Panc1 (cell line): ENCODE data around the gene MTFMT. TPM values are rescaled to one million over a fixed set of nuclear protein-coding genes. Genes with fewer than 3 reads are reported as not detected.

Experiments used
- ATAC-seq: fragments of 200-7000 bp; cut with Tn5 transposase; 2 replicates; pipeline ENCODE4 v1.9.1; 2020; ENCODE audit warnings: mild to moderate bottlenecking, moderate library complexity
- BruUV-seq: library from RNA; stranded (reverse); fragments of 400-500 nt; replicated peaks from 2 replicates; lab custom pipeline; 2021; lab: Mats Ljungman, UMichigan
- CTCF ChIA-PET: fragments of 300-600 bp; sonication (Branson Sonifier 250); formaldehyde crosslinking; loops from one replicate; lab custom pipeline; 2022; ENCODE audit warnings: antibody characterized with exemption; lab: Charles Lee
- POLR2A ChIA-PET: fragments of 300-600 bp; sonication (Branson Sonifier 250); formaldehyde crosslinking; loops from one replicate; lab custom pipeline; 2022; ENCODE audit warnings: antibody characterized with exemption; lab: Charles Lee
- DNase-seq: peaks from one replicate; pipeline ENCODE4 v3.0.0-alpha.2; 2010; ENCODE audit warnings: low read depth, low spot score
- H3K27ac ChIP-seq: 2 replicates; pipeline ENCODE4 v1.5.1; 2011; ENCODE audit warnings: mild to moderate bottlenecking, low read length, inconsistent platforms
- H3K27me3 ChIP-seq: fragments of 200-500 bp; sonication (Bioruptor generic); 2 replicates; pipeline ENCODE4 v1.6.0; 2014; ENCODE audit warnings: low read length, inconsistent platforms; ENCODE audit not compliant: control insufficient read depth, insufficient read depth
- H3K36me3 ChIP-seq: fragments of 200-500 bp; sonication (Bioruptor generic); 2 replicates; pipeline ENCODE4 v1.5.1; 2014; ENCODE audit warnings: inconsistent platforms, mild to moderate bottlenecking, low read length, moderate library complexity; ENCODE audit not compliant: control insufficient read depth, insufficient read depth
- H3K4me1 ChIP-seq: 2 replicates; pipeline ENCODE4 v1.5.1; 2011; ENCODE audit warnings: inconsistent platforms, mild to moderate bottlenecking, low read length, moderate library complexity; ENCODE audit not compliant: control insufficient read depth, insufficient read depth
- H3K4me3 ChIP-seq, 2 experiments: 2 replicates each; pipeline ENCODE4 v1.5.1; 2011 to 2012; ENCODE audit warnings: low read depth in 2 of 2, low read length in 2 of 2, mild to moderate bottlenecking in 2 of 2, inconsistent platforms in 1 of 2, moderate library complexity in 1 of 2
- H3K9me3 ChIP-seq: fragments of 200-500 bp; sonication (Bioruptor generic); 2 replicates; pipeline ENCODE4 v1.5.1; 2014; ENCODE audit warnings: low read depth, mild to moderate bottlenecking, inconsistent platforms, low read length, moderate library complexity; ENCODE audit not compliant: control insufficient read depth, insufficient read depth
- CTCF ChIP-seq: fragments of 450-650 bp; IDR thresholded peaks from 2 replicates; pipeline ENCODE4 v1.5.1; 2017; ENCODE audit warnings: mild to moderate bottlenecking
- POLR2AphosphoS5 ChIP-seq: IDR thresholded peaks from 2 replicates; pipeline ENCODE4 v1.6.1; 2012; ENCODE audit warnings: mild to moderate bottlenecking, low read depth, low read length, moderate library complexity
- SIN3A ChIP-seq: IDR thresholded peaks from 2 replicates; pipeline ENCODE4 v1.6.1; 2012; ENCODE audit warnings: low read depth, mild to moderate bottlenecking, low read length, moderate library complexity, borderline replicate concordance; ENCODE audit not compliant: insufficient read depth
- TCF7L2 ChIP-seq: IDR thresholded peaks from 2 replicates; pipeline ENCODE4 v1.6.1; 2011; ENCODE audit warnings: mild to moderate bottlenecking, low read depth, low read length, inconsistent platforms
- in situ Hi-C: cut with HindIII; loops from 2 replicates; pipeline ENCODE4 v1.10.0; 2016; ENCODE audit warnings: low sequenced_read_pairs, low pct_unique_long_range_greater_than_20kb
- intact Hi-C: fragments of 100-400 bp; cut with micrococcal nuclease; formaldehyde crosslinking; loops from one replicate; pipeline ENCODE4 v1.10.0; 2022; ENCODE audit not compliant: unreplicated experiment
- total RNA-seq: library from RNA; stranded (reverse); gene quantifications from one replicate; pipeline ENCODE4 v1.2.1, GENCODE V29; 2021; ENCODE audit not compliant: unreplicated experiment
- TF ChIP-seq, protein P1 (sequence below), 2 experiments: IDR thresholded peaks; 2 replicates each; pipeline ENCODE4 v1.6.1; 2011 to 2012; ENCODE audit warnings: low read depth in 2 of 2, control low read depth in 1 of 2, low read length in 1 of 2, mild to moderate bottlenecking in 1 of 2, moderate library complexity in 1 of 2; ENCODE audit not compliant: insufficient read depth in 1 of 2

Gene MTFMT
- total RNA-seq, 1 experiment from 2014 or later = 19.4 TPM

DNA sequence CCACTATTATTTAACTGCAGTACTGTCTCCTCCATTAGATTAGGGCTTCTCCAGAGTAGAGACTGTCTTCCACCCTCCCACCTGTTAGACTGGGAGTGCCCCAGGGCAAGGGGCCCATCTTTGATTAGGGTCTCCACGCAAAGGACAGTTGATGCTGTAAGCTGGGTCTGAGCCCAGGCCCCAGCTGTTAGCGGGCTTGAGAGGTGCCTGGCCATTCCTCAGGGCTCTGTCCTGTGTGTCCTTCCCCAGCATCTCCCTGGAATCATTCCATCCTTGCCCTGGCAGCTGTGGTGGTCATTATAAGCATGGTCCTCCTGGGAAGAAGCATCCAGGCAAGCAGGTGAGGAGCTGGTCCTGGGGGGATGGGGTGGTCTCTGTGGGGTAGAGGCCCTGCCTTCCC lies 21.8 kb upstream of the MTFMT start:
- Histone ChIP-seq H3K4me1 (peaks cover 7% of the 10 kb centered on the region), H3K9me3 (no peaks in the 10 kb centered on the region), H3K36me3 (no peaks in the 10 kb centered on the region), H3K27ac (no peak overlapping the region), H3K27me3 (no peaks in the 10 kb centered on the region), H3K4me3 (no peak overlapping the region)
- in situ Hi-C loops = no loop called here
- POLR2A ChIA-PET = no interaction called here
- no TSS peak for BruUV-seq
- TF ChIP-seq, protein P1, sequence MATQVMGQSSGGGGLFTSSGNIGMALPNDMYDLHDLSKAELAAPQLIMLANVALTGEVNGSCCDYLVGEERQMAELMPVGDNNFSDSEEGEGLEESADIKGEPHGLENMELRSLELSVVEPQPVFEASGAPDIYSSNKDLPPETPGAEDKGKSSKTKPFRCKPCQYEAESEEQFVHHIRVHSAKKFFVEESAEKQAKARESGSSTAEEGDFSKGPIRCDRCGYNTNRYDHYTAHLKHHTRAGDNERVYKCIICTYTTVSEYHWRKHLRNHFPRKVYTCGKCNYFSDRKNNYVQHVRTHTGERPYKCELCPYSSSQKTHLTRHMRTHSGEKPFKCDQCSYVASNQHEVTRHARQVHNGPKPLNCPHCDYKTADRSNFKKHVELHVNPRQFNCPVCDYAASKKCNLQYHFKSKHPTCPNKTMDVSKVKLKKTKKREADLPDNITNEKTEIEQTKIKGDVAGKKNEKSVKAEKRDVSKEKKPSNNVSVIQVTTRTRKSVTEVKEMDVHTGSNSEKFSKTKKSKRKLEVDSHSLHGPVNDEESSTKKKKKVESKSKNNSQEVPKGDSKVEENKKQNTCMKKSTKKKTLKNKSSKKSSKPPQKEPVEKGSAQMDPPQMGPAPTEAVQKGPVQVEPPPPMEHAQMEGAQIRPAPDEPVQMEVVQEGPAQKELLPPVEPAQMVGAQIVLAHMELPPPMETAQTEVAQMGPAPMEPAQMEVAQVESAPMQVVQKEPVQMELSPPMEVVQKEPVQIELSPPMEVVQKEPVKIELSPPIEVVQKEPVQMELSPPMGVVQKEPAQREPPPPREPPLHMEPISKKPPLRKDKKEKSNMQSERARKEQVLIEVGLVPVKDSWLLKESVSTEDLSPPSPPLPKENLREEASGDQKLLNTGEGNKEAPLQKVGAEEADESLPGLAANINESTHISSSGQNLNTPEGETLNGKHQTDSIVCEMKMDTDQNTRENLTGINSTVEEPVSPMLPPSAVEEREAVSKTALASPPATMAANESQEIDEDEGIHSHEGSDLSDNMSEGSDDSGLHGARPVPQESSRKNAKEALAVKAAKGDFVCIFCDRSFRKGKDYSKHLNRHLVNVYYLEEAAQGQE (IDR thresholded peaks at IDR 0.05; ENCODE audit: insufficient read depth in 1 of 2, low read depth in 2 of 2, low read length in 1 of 2) = no peak
- TF ChIP-seq CTCF (no peak), POLR2AphosphoS5 (no peak), SIN3A (no peak), TCF7L2 (no peak)
- intact Hi-C loops = no loop called here
- DNase-seq (no peak), ATAC-seq (no peak)
- CTCF ChIA-PET = interaction anchor here (0.6 kb wide), 1 partner anchor 11 kb away, joined by 3 read pairs; no protein-coding TSS in a partner anchor

DNA sequence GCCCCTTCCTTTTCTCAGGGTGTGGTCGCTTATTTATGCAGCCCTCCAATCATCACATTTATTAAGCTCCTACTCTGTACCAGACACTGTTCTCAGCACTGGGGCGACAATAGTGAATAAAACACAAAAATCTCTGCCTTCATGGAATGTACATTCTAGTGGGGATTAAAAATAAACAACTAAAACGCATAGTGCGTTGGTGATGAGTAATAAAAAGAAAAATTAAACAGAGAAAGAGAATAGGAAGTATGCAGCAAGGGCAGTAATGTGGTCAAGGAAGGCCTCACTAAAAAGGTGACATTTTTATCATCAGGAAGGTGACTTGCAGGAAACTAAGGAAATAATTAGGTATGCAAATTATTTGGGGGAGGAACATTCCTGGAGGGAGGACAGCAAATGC lies 20.8 kb upstream of the MTFMT start:
- ATAC-seq = no peak
- Histone ChIP-seq H3K4me1 (peaks cover 7% of the 10 kb centered on the region), H3K9me3 (no peaks in the 10 kb centered on the region), H3K27ac (no peak overlapping the region), H3K4me3 (no peak overlapping the region), H3K27me3 (no peaks in the 10 kb centered on the region), H3K36me3 (no peaks in the 10 kb centered on the region)
- no TSS peak for BruUV-seq
- ChIA-PET CTCF (interaction anchor here (0.7 kb wide), 2 partner anchors 9 to 32 kb away, joined by 4 to 5 read pairs; no protein-coding TSS in a partner anchor), POLR2A (interaction anchor here (0.6 kb wide), 2 partner anchors 135 to 313 kb away, joined by 4 to 5 read pairs; partner anchors contain the start of gene CLPX)
- intact Hi-C loops = no loop called here
- in situ Hi-C loops = no loop called here
- TF ChIP-seq SIN3A = no peak
- TF ChIP-seq TCF7L2 = no peak
- no peak for TF ChIP-seq POLR2AphosphoS5
- TF ChIP-seq, protein P1 (IDR thresholded peaks at IDR 0.05; ENCODE audit: insufficient read depth in 1 of 2, low read depth in 2 of 2, low read length in 1 of 2) = no peak
- TF ChIP-seq CTCF = no peak
- no peak for DNase-seq
